WTC11 (cell line): Measurements from ENCODE around the gene MAOA. TPM values are rescaled to one million over a fixed set of nuclear protein-coding genes. Genes with fewer than 3 reads are reported as not detected.
A peak's percentile ranks its signal among the peaks of the same experiment; 100 is the strongest.

Experiments
- ATAC-seq: fragments of 200-7000 bp; cut with Tn5 transposase; 2 replicates; pipeline ENCODE4 v1.10.0; 2021; ENCODE audit warnings: mild to moderate bottlenecking, moderate library complexity
- CTCF ChIA-PET: fragments of 300-600 bp; sonication (Branson Sonifier 250); formaldehyde crosslinking; loops from one replicate; lab custom pipeline; 2021; ENCODE audit warnings: antibody characterized with exemption; lab: Charles Lee
- POLR2A ChIA-PET: fragments of 350-600 bp; sonication (Branson Sonifier 250); formaldehyde crosslinking; loops from one replicate; lab custom pipeline; 2021; ENCODE audit warnings: antibody characterized with exemption; lab: Charles Lee
- DNase-seq: peaks from one replicate; pipeline ENCODE4 v3.0.0; 2021; ENCODE audit warnings: low spot score
- H3K27ac Mint-ChIP-seq: 2 replicates; pipeline ENCODE4 v1.8.0; 2021; ENCODE audit warnings: mixed read lengths
- H3K27me3 Mint-ChIP-seq: 2 replicates; pipeline ENCODE4 v1.8.0; 2021; ENCODE audit warnings: low read depth, mild to moderate bottlenecking, moderate library complexity, mixed read lengths
- H3K36me3 Mint-ChIP-seq: 2 replicates; pipeline ENCODE4 v1.8.0; 2021; ENCODE audit warnings: mixed read lengths
- H3K4me1 Mint-ChIP-seq: 2 replicates; pipeline ENCODE4 v1.8.0; 2022; ENCODE audit warnings: mixed read lengths
- H3K4me3 Mint-ChIP-seq: 2 replicates; pipeline ENCODE4 v1.8.0; 2021; ENCODE audit warnings: mild to moderate bottlenecking, moderate library complexity, mixed read lengths
- H3K9me3 Mint-ChIP-seq: 2 replicates; pipeline ENCODE4 v1.8.0; 2021; ENCODE audit warnings: mixed read lengths
- ATF1 ChIP-seq: sonication (generic); formaldehyde crosslinking; IDR thresholded peaks from 2 replicates; pipeline ENCODE4 v1.8.1; 2023; ENCODE audit warnings: mild to moderate bottlenecking, moderate library complexity, missing genetic modification reagents
- CBFB ChIP-seq: sonication (generic); formaldehyde crosslinking; IDR thresholded peaks from 2 replicates; pipeline ENCODE4 v1.8.1; 2022; ENCODE audit warnings: mild to moderate bottlenecking, low read depth, missing genetic modification reagents
- ETV6 ChIP-seq: sonication (generic); formaldehyde crosslinking; IDR thresholded peaks from 2 replicates; pipeline ENCODE4 v1.8.1; 2022; ENCODE audit warnings: mild to moderate bottlenecking, missing genetic modification reagents
- FOXK1 ChIP-seq: sonication (generic); formaldehyde crosslinking; IDR thresholded peaks from 2 replicates; pipeline ENCODE4 v1.8.0; 2022; ENCODE audit warnings: mild to moderate bottlenecking, moderate library complexity, missing genetic modification reagents
- GABPB1 ChIP-seq: sonication (generic); formaldehyde crosslinking; IDR thresholded peaks from 2 replicates; pipeline ENCODE4 v1.8.1; 2023; ENCODE audit warnings: mild to moderate bottlenecking, missing genetic modification reagents
- JAZF1 ChIP-seq: fragments of 250-450 bp; sonication (Bioruptor Pico); IDR thresholded peaks from 2 replicates; pipeline ENCODE4 v1.9.0; 2021; ENCODE audit warnings: moderate library complexity, mild to moderate bottlenecking, inconsistent platforms
- KAT7 ChIP-seq: sonication (generic); formaldehyde crosslinking; IDR thresholded peaks from 2 replicates; pipeline ENCODE4 v1.8.1; 2023; ENCODE audit warnings: missing genetic modification reagents, mild to moderate bottlenecking, borderline replicate concordance
- MXD4 ChIP-seq: fragments of 250-450 bp; sonication (Bioruptor Pico); IDR thresholded peaks from 2 replicates; pipeline ENCODE4 v1.8.0; 2021; ENCODE audit warnings: mild to moderate bottlenecking, moderate library complexity, borderline replicate concordance
- NFATC4 ChIP-seq: fragments of 250-450 bp; sonication (Bioruptor Pico); IDR thresholded peaks from 2 replicates; pipeline ENCODE4 v1.9.0; 2021; ENCODE audit warnings: mild to moderate bottlenecking
- NR3C1 ChIP-seq: sonication (generic); formaldehyde crosslinking; conservative IDR thresholded peaks from 2 replicates; pipeline ENCODE4 v1.8.1; 2023; ENCODE audit warnings: low read depth, mild to moderate bottlenecking, missing genetic modification reagents
- RORB ChIP-seq: fragments of 250-450 bp; sonication (Bioruptor Pico); IDR thresholded peaks from 2 replicates; pipeline ENCODE4 v1.9.0; 2021; ENCODE audit warnings: mild to moderate bottlenecking
- SOX15 ChIP-seq: fragments of 250-450 bp; sonication (Bioruptor Pico); IDR thresholded peaks from 2 replicates; pipeline ENCODE4 v1.9.0; 2021; ENCODE audit warnings: mild to moderate bottlenecking
- TEAD4 ChIP-seq: sonication (generic); formaldehyde crosslinking; IDR thresholded peaks from 2 replicates; pipeline ENCODE4 v1.8.0; 2022; ENCODE audit warnings: mild to moderate bottlenecking, missing genetic modification reagents
- ZNF138 ChIP-seq: sonication (generic); formaldehyde crosslinking; conservative IDR thresholded peaks from 2 replicates; pipeline ENCODE4 v1.8.1; 2022; ENCODE audit warnings: mild to moderate bottlenecking, moderate library complexity, missing genetic modification reagents
- ZNF219 ChIP-seq: sonication (generic); formaldehyde crosslinking; IDR thresholded peaks from 2 replicates; pipeline ENCODE4 v1.8.0; 2023; ENCODE audit warnings: missing genetic modification reagents, mild to moderate bottlenecking, borderline replicate concordance
- ZNF232 ChIP-seq: sonication (generic); formaldehyde crosslinking; IDR thresholded peaks from 2 replicates; pipeline ENCODE4 v1.8.0; 2022; ENCODE audit warnings: mild to moderate bottlenecking, missing genetic modification reagents
- total RNA-seq: library from RNA; stranded (reverse); gene quantifications from 3 replicates; pipeline ENCODE4 v1.2.3, GENCODE V29; 2021
- TF ChIP-seq, protein P1 (sequence below): fragments of 250-450 bp; sonication (Bioruptor Pico); IDR thresholded peaks from 2 replicates; pipeline ENCODE4 v1.9.0; 2021; ENCODE audit warnings: mild to moderate bottlenecking, borderline replicate concordance
- TF ChIP-seq, protein P2 (sequence below): sonication (generic); formaldehyde crosslinking; IDR thresholded peaks from 2 replicates; pipeline ENCODE4 v1.8.0; 2022; ENCODE audit warnings: mild to moderate bottlenecking, missing genetic modification reagents
- TF ChIP-seq, protein P3 (sequence below): sonication (generic); formaldehyde crosslinking; IDR thresholded peaks from 2 replicates; pipeline ENCODE4 v1.8.0; 2023; ENCODE audit warnings: mild to moderate bottlenecking, missing genetic modification reagents
- TF ChIP-seq, protein P4 (sequence below): sonication (generic); formaldehyde crosslinking; IDR thresholded peaks from 2 replicates; pipeline ENCODE4 v1.8.1; 2023; ENCODE audit warnings: mild to moderate bottlenecking, missing genetic modification reagents, moderate library complexity
- TF ChIP-seq, protein P5 (sequence below): sonication (generic); formaldehyde crosslinking; conservative IDR thresholded peaks from 2 replicates; pipeline ENCODE4 v1.8.1; 2023; ENCODE audit warnings: mild to moderate bottlenecking, low read depth, missing genetic modification reagents, moderate library complexity
- TF ChIP-seq, protein P6 (sequence below): fragments of 250-450 bp; sonication (Bioruptor Pico); IDR thresholded peaks from 2 replicates; pipeline ENCODE4 v1.9.0; 2021; ENCODE audit warnings: mild to moderate bottlenecking

The MAOA gene
- total RNA-seq, 1 experiment from 2014 or later = 6.0 TPM

DNA sequence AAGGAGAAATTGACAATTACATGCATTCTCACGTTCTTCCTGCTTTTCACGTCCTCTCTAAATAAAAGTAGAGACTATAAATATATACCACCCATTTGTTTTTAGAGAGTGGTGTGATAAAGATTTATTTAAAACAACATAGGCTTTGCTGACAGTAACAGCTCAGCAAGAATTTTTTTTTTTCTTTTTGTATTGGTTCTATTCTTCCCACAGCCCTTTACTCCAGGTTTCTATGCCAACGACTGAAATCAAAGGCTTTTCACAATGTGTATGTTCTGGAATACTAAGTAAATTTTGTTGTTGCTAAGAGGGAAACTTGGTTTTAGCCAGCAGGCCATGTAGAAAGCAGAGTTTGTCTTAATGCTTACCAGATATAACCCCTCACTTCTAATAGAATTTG is 43.4 kb downstream of the MAOA start (continued):
- TF ChIP-seq, protein P1, sequence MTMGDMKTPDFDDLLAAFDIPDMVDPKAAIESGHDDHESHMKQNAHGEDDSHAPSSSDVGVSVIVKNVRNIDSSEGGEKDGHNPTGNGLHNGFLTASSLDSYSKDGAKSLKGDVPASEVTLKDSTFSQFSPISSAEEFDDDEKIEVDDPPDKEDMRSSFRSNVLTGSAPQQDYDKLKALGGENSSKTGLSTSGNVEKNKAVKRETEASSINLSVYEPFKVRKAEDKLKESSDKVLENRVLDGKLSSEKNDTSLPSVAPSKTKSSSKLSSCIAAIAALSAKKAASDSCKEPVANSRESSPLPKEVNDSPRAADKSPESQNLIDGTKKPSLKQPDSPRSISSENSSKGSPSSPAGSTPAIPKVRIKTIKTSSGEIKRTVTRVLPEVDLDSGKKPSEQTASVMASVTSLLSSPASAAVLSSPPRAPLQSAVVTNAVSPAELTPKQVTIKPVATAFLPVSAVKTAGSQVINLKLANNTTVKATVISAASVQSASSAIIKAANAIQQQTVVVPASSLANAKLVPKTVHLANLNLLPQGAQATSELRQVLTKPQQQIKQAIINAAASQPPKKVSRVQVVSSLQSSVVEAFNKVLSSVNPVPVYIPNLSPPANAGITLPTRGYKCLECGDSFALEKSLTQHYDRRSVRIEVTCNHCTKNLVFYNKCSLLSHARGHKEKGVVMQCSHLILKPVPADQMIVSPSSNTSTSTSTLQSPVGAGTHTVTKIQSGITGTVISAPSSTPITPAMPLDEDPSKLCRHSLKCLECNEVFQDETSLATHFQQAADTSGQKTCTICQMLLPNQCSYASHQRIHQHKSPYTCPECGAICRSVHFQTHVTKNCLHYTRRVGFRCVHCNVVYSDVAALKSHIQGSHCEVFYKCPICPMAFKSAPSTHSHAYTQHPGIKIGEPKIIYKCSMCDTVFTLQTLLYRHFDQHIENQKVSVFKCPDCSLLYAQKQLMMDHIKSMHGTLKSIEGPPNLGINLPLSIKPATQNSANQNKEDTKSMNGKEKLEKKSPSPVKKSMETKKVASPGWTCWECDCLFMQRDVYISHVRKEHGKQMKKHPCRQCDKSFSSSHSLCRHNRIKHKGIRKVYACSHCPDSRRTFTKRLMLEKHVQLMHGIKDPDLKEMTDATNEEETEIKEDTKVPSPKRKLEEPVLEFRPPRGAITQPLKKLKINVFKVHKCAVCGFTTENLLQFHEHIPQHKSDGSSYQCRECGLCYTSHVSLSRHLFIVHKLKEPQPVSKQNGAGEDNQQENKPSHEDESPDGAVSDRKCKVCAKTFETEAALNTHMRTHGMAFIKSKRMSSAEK (CRISPR knock-in tag) = no peak
- TF ChIP-seq NFATC4 (CRISPR knock-in tag) = no peak

DNA sequence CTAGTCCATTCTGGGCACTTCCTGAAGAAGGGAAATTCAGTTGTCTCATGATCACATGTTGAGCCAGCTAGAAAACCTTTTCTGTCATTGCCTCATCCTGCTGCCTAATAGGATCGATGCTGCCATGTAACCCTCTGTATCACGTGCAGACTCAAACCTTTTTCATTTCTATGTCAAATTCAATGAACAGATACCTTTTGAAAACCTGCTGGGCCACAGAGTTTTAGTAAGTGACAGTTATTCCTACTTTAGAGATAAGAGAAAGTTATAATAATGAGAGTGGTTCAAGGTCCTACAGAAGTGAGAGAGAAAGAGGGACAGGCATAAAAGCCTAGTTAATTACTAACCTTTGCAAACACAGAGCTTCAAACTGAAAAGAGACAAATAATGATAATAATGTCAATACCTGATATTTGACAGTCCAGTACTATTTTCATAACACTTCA is 46.0 kb downstream of the MAOA start:
- POLR2A ChIA-PET = no interaction called here

DNA sequence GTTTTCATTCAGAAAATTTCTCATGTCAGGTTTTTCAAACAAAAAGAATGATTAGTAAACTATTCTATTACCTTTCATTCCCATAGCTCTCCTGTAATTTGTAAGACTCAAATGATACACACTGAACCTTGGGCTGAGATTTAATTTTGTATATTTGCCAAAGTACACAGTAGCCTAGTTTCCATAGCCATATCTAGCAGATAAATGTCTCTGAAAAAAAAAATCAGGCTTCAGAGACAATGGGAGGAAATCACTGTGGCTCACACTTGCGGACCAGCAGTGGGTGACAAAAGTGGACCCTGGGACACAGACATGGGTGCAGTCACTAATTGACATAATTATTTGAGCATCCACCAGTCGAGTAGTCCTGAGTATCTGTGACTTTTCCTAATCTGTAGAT is 46.6 kb downstream of the MAOA start:
- ATAC-seq = no peak
- TF ChIP-seq ETV6 (no peak), NR3C1 (CRISPR knock-in tag) (no peak), FOXK1 (CRISPR knock-in tag) (no peak), ZNF138 (CRISPR knock-in tag) (no peak), KAT7 (CRISPR knock-in tag) (no peak), ZNF232 (no peak), ATF1 (CRISPR knock-in tag) (no peak), ZNF219 (CRISPR knock-in tag) (no peak), RORB (CRISPR knock-in tag) (no peak), JAZF1 (CRISPR knock-in tag) (no peak), MXD4 (CRISPR knock-in tag) (no peak), CBFB (no peak), TEAD4 (CRISPR knock-in tag) (no peak), SOX15 (CRISPR knock-in tag) (no peak)
- TF ChIP-seq, protein P2, sequence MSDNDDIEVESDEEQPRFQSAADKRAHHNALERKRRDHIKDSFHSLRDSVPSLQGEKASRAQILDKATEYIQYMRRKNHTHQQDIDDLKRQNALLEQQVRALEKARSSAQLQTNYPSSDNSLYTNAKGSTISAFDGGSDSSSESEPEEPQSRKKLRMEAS (CRISPR knock-in tag) = no peak
- TF ChIP-seq, protein P3, sequence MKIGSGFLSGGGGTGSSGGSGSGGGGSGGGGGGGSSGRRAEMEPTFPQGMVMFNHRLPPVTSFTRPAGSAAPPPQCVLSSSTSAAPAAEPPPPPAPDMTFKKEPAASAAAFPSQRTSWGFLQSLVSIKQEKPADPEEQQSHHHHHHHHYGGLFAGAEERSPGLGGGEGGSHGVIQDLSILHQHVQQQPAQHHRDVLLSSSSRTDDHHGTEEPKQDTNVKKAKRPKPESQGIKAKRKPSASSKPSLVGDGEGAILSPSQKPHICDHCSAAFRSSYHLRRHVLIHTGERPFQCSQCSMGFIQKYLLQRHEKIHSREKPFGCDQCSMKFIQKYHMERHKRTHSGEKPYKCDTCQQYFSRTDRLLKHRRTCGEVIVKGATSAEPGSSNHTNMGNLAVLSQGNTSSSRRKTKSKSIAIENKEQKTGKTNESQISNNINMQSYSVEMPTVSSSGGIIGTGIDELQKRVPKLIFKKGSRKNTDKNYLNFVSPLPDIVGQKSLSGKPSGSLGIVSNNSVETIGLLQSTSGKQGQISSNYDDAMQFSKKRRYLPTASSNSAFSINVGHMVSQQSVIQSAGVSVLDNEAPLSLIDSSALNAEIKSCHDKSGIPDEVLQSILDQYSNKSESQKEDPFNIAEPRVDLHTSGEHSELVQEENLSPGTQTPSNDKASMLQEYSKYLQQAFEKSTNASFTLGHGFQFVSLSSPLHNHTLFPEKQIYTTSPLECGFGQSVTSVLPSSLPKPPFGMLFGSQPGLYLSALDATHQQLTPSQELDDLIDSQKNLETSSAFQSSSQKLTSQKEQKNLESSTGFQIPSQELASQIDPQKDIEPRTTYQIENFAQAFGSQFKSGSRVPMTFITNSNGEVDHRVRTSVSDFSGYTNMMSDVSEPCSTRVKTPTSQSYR = no peak
- TF ChIP-seq, protein P4, sequence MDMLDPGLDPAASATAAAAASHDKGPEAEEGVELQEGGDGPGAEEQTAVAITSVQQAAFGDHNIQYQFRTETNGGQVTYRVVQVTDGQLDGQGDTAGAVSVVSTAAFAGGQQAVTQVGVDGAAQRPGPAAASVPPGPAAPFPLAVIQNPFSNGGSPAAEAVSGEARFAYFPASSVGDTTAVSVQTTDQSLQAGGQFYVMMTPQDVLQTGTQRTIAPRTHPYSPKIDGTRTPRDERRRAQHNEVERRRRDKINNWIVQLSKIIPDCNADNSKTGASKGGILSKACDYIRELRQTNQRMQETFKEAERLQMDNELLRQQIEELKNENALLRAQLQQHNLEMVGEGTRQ (CRISPR knock-in tag) = no peak
- TF ChIP-seq, protein P5, sequence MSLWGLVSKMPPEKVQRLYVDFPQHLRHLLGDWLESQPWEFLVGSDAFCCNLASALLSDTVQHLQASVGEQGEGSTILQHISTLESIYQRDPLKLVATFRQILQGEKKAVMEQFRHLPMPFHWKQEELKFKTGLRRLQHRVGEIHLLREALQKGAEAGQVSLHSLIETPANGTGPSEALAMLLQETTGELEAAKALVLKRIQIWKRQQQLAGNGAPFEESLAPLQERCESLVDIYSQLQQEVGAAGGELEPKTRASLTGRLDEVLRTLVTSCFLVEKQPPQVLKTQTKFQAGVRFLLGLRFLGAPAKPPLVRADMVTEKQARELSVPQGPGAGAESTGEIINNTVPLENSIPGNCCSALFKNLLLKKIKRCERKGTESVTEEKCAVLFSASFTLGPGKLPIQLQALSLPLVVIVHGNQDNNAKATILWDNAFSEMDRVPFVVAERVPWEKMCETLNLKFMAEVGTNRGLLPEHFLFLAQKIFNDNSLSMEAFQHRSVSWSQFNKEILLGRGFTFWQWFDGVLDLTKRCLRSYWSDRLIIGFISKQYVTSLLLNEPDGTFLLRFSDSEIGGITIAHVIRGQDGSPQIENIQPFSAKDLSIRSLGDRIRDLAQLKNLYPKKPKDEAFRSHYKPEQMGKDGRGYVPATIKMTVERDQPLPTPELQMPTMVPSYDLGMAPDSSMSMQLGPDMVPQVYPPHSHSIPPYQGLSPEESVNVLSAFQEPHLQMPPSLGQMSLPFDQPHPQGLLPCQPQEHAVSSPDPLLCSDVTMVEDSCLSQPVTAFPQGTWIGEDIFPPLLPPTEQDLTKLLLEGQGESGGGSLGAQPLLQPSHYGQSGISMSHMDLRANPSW = no peak
- TF ChIP-seq, protein P6, sequence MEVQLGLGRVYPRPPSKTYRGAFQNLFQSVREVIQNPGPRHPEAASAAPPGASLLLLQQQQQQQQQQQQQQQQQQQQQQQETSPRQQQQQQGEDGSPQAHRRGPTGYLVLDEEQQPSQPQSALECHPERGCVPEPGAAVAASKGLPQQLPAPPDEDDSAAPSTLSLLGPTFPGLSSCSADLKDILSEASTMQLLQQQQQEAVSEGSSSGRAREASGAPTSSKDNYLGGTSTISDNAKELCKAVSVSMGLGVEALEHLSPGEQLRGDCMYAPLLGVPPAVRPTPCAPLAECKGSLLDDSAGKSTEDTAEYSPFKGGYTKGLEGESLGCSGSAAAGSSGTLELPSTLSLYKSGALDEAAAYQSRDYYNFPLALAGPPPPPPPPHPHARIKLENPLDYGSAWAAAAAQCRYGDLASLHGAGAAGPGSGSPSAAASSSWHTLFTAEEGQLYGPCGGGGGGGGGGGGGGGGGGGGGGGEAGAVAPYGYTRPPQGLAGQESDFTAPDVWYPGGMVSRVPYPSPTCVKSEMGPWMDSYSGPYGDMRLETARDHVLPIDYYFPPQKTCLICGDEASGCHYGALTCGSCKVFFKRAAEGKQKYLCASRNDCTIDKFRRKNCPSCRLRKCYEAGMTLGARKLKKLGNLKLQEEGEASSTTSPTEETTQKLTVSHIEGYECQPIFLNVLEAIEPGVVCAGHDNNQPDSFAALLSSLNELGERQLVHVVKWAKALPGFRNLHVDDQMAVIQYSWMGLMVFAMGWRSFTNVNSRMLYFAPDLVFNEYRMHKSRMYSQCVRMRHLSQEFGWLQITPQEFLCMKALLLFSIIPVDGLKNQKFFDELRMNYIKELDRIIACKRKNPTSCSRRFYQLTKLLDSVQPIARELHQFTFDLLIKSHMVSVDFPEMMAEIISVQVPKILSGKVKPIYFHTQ (CRISPR knock-in tag) = no peak
- H3K4me1 Mint-ChIP-seq = peaks cover 5% of the 10 kb centered on the region
- no peaks in the 10 kb centered on the region for H3K9me3 Mint-ChIP-seq
- no peak for DNase-seq
- H3K36me3 Mint-ChIP-seq = no peaks in the 10 kb centered on the region
- H3K4me3 Mint-ChIP-seq = no peak overlapping the region
- ChIA-PET POLR2A (no interaction called here), CTCF (no interaction called here)
- H3K27ac Mint-ChIP-seq = no peak overlapping the region
- H3K27me3 Mint-ChIP-seq = no peaks in the 10 kb centered on the region

More for the DNA sequence above, 46.0 kb downstream of the MAOA start:
- Mint-ChIP-seq H3K27ac (no peak overlapping the region), H3K36me3 (no peaks in the 10 kb centered on the region), H3K9me3 (no peaks in the 10 kb centered on the region), H3K27me3 (no peaks in the 10 kb centered on the region), H3K4me1 (peaks cover 5% of the 10 kb centered on the region), H3K4me3 (no peak overlapping the region)
- DNase-seq = no peak
- CTCF ChIA-PET = no interaction called here
- no peak for ATAC-seq
- TF ChIP-seq ZNF219 (CRISPR knock-in tag) = no peak
- peak; percentile 71 for TF ChIP-seq GABPB1
